H1 (cell line): ENCODE results near the gene CELF2. TPM values are rescaled to one million over a fixed set of nuclear protein-coding genes. Genes with fewer than 3 reads are reported as not detected.

ENCODE experiments used
- CTCF ChIA-PET: fragments of 300-600 bp; sonication (Branson Sonifier 250); formaldehyde crosslinking; loops from one replicate; lab custom pipeline; 2021; ENCODE audit not compliant: partially characterized antibody; lab: Charles Lee
- POLR2A ChIA-PET: fragments of 300-600 bp; sonication (Branson Sonifier 250); formaldehyde crosslinking; loops from one replicate; lab custom pipeline; 2021; ENCODE audit warnings: inconsistent platforms; ENCODE audit not compliant: partially characterized antibody; lab: Charles Lee
- DNase-seq, 2 experiments: peaks; one replicate each; pipeline versions ENCODE4 v3.0.0 to v3.0.0-alpha.2; 2010 to 2022; ENCODE audit warnings: low spot score in 2 of 2, low read depth in 1 of 2, mixed read lengths in 1 of 2
- FAIRE-seq: peaks from 2 replicates; lab custom pipeline; 2011; peaks lifted over from hg19 to GRCh38; lab: Jason Lieb, UNC
- H2AFZ ChIP-seq: 2 replicates; pipeline ENCODE4 v1.8.1; 2012; ENCODE audit warnings: low read length, inconsistent platforms
- H2AK5ac ChIP-seq: 2 replicates; pipeline ENCODE4 v1.6.1; 2013; ENCODE audit warnings: low read depth, low read length
- H2BK120ac ChIP-seq: replicated peaks from 2 replicates; pipeline ENCODE3; 2013; ENCODE audit warnings: low read depth, low read length, inconsistent platforms
- H2BK12ac ChIP-seq: 2 replicates; pipeline ENCODE4 v1.6.1; 2013; ENCODE audit warnings: low read depth, low read length
- H2BK15ac ChIP-seq: 2 replicates; pipeline ENCODE4 v1.6.1; 2013; ENCODE audit warnings: low read length
- H2BK20ac ChIP-seq: 2 replicates; pipeline ENCODE4 v1.6.1; 2013; ENCODE audit warnings: low read length
- H2BK5ac ChIP-seq: 2 replicates; pipeline ENCODE4 v1.6.1; 2013; ENCODE audit warnings: low read depth, low read length
- H3K14ac ChIP-seq: 2 replicates; pipeline ENCODE4 v1.6.1; 2013; ENCODE audit warnings: inconsistent platforms; ENCODE audit not compliant: insufficient read length
- H3K18ac ChIP-seq: 2 replicates; pipeline ENCODE4 v1.6.1; 2013; ENCODE audit warnings: low read length; ENCODE audit errors: extremely low read depth
- H3K23ac ChIP-seq: 2 replicates; pipeline ENCODE4 v1.6.1; 2013; ENCODE audit warnings: inconsistent platforms; ENCODE audit not compliant: insufficient read length
- H3K23me2 ChIP-seq: 2 replicates; pipeline ENCODE4 v1.6.1; 2013; ENCODE audit warnings: low read depth, low read length
- H3K27ac ChIP-seq: 2 replicates; pipeline ENCODE4 v1.6.1; 2011; ENCODE audit warnings: low read depth, low read length, inconsistent platforms
- H3K27me3 ChIP-seq, 4 experiments: replicated peaks in 1 of 4; 1 replicate in 1 of 4; 2 replicates in 3 of 4; pipeline versions ENCODE4 v1.6.1 to v1.8.1; 2011 to 2013; ENCODE audit warnings: low read length in 3 of 4, mild to moderate bottlenecking in 3 of 4, inconsistent platforms in 2 of 4, mixed read lengths in 2 of 4, moderate library complexity in 1 of 4; ENCODE audit not compliant: control insufficient read depth in 3 of 4, insufficient read depth in 3 of 4; ENCODE audit errors: extremely low read depth in 1 of 4
- H3K36me3 ChIP-seq, 4 experiments: 2 replicates each; pipeline versions ENCODE4 v1.6.1 to v1.8.1; 2011 to 2013; ENCODE audit warnings: mild to moderate bottlenecking in 4 of 4, low read length in 3 of 4, moderate library complexity in 2 of 4, control low read depth in 1 of 4, inconsistent platforms in 1 of 4; ENCODE audit not compliant: insufficient read depth in 4 of 4, control insufficient read depth in 2 of 4
- H3K4ac ChIP-seq: replicated peaks from 2 replicates; pipeline ENCODE3; 2013; ENCODE audit warnings: low read length, low read depth, mixed read lengths, inconsistent platforms; ENCODE audit not compliant: insufficient read length
- H3K4me1 ChIP-seq, 4 experiments: replicated peaks in 1 of 4; 1 replicate in 1 of 4; 2 replicates in 3 of 4; pipeline versions ENCODE4 v1.6.1 to v1.8.1; 2011 to 2013; ENCODE audit warnings: low read length in 3 of 4, inconsistent platforms in 2 of 4, mixed read lengths in 1 of 4; ENCODE audit not compliant: insufficient read depth in 4 of 4, control insufficient read depth in 3 of 4
- H3K4me2 ChIP-seq, 2 experiments: 2 replicates each; pipeline versions ENCODE4 v1.6.1 to v1.8.1; 2011 to 2013; ENCODE audit warnings: low read depth in 2 of 2, low read length in 2 of 2, control low read depth in 1 of 2, inconsistent platforms in 1 of 2, mild to moderate bottlenecking in 1 of 2; ENCODE audit not compliant: insufficient read depth in 1 of 2
- H3K4me3 ChIP-seq, 4 experiments: fragments of 200-600, 300-600 bp in 1 of 4; sonication (generic), shearing (Covaris generic), sonication (Bioruptor Twin) in 1 of 4; 2 replicates each; pipeline versions ENCODE4 v1.5.1 to v1.8.1; 2011 to 2016; ENCODE audit warnings: low read length in 4 of 4, low read depth in 3 of 4, control low read depth in 2 of 4, inconsistent platforms in 2 of 4, mild to moderate bottlenecking in 2 of 4, mixed read lengths in 1 of 4, moderate library complexity in 1 of 4; ENCODE audit not compliant: insufficient read depth in 2 of 4; ENCODE audit errors: extremely low read depth in 1 of 4
- H3K56ac ChIP-seq: replicated peaks from 2 replicates; pipeline ENCODE3; 2013; ENCODE audit warnings: low read depth, mild to moderate bottlenecking, mixed read lengths, low read length, inconsistent platforms; ENCODE audit not compliant: insufficient read length
- H3K79me1 ChIP-seq: 2 replicates; pipeline ENCODE4 v1.6.1; 2013; ENCODE audit warnings: low read depth, low read length, control low read depth
- H3K79me2 ChIP-seq, 2 experiments: 2 replicates each; pipeline versions ENCODE4 v1.6.1 to v1.8.1; 2012 to 2013; ENCODE audit warnings: low read length in 2 of 2, mild to moderate bottlenecking in 2 of 2, inconsistent platforms in 1 of 2; ENCODE audit not compliant: insufficient read depth in 2 of 2, control insufficient read depth in 1 of 2
- H3K9ac ChIP-seq, 4 experiments: replicated peaks in 1 of 4; 1 replicate in 1 of 4; 2 replicates in 3 of 4; pipeline versions ENCODE4 v1.6.1 to v1.8.1; 2011 to 2013; ENCODE audit warnings: low read depth in 3 of 4, low read length in 3 of 4, control low read depth in 2 of 4, mild to moderate bottlenecking in 2 of 4, moderate library complexity in 2 of 4, inconsistent platforms in 1 of 4; ENCODE audit errors: extremely low read depth in 1 of 4
- H3K9me3 ChIP-seq, 2 experiments: 2 replicates each; pipeline versions ENCODE4 v1.6.1 to v1.8.1; 2012 to 2013; ENCODE audit warnings: mild to moderate bottlenecking in 2 of 2, moderate library complexity in 2 of 2, control low read depth in 1 of 2, inconsistent platforms in 1 of 2, low read depth in 1 of 2, low read length in 1 of 2, mixed read lengths in 1 of 2; ENCODE audit not compliant: insufficient read depth in 2 of 2
- H4K20me1 ChIP-seq, 2 experiments: replicated peaks in 1 of 2; 2 replicates each; pipeline versions ENCODE3 to v1.8.1; 2011 to 2013; ENCODE audit warnings: inconsistent platforms in 2 of 2, low read length in 2 of 2, mild to moderate bottlenecking in 1 of 2; ENCODE audit not compliant: insufficient read depth in 2 of 2, control insufficient read depth in 1 of 2
- H4K5ac ChIP-seq: 2 replicates; pipeline ENCODE4 v1.6.1; 2013; ENCODE audit warnings: low read length, low read depth, mixed read lengths, inconsistent platforms; ENCODE audit not compliant: insufficient read length
- H4K8ac ChIP-seq: 2 replicates; pipeline ENCODE4 v1.8.0; 2013; ENCODE audit warnings: mild to moderate bottlenecking, moderate library complexity, low read length, inconsistent platforms; ENCODE audit not compliant: insufficient read depth; ENCODE audit errors: extremely low read depth
- H4K91ac ChIP-seq: replicated peaks from 2 replicates; pipeline ENCODE3; 2013; ENCODE audit warnings: low read length, mixed read lengths, inconsistent platforms; ENCODE audit not compliant: insufficient read length
- GABPA ChIP-seq: IDR thresholded peaks from 2 replicates; pipeline ENCODE4 v1.6.1; 2011; ENCODE audit warnings: mild to moderate bottlenecking, low read length, moderate library complexity, borderline replicate concordance; ENCODE audit not compliant: insufficient read depth
- KDM5A ChIP-seq: fragments of 200-600 bp; IDR thresholded peaks from 2 replicates; pipeline ENCODE4 v1.7.1; 2012; ENCODE audit warnings: mild to moderate bottlenecking, low read length, inconsistent platforms, mixed read lengths
- SAP30 ChIP-seq: fragments of 300-600 bp; sonication (generic); IDR thresholded peaks from 2 replicates; pipeline ENCODE4 v1.7.1; 2012; ENCODE audit warnings: low read length, moderate library complexity, mild to moderate bottlenecking, inconsistent platforms; ENCODE audit not compliant: insufficient read depth, insufficient replicate concordance
- SP4 ChIP-seq: IDR thresholded peaks from 2 replicates; pipeline ENCODE4 v1.6.1; 2012; ENCODE audit warnings: low read length, inconsistent platforms
- WGBS, 2 experiments: shearing (Covaris generic) in 1 of 2; methylation state at CpG; one replicate each; pipeline versions ENCODE4 v1.1.6 to v1.1.7; 2013 to 2015; ENCODE audit warnings: low lambda C conversion rate in 2 of 2, mixed read lengths in 2 of 2, inconsistent platforms in 1 of 2, low coverage in 1 of 2, missing lambda C conversion rate in 1 of 2; ENCODE audit not compliant: insufficient replicate concordance in 2 of 2, insufficient coverage in 1 of 2, insufficient read length in 1 of 2; ENCODE audit errors: extremely low coverage in 1 of 2, missing lambda C conversion rate in 1 of 2; 5-methylcytosine and 5-hydroxymethylcytosine counted together
- polyA plus RNA-seq, 7 experiments: library from polyadenylated mRNA; depleted of rRNA in 3 of 7; stranded (reverse) in 5 of 7; unstranded in 2 of 7; fragments of >200 nt in 5 of 7; fragments of 200-250 nt in 2 of 7; gene quantifications; 1 replicate in 5 of 7; 2 replicates in 1 of 7; 4 replicates in 1 of 7; pipeline versions ENCODE4 v1.2.1 to v1.2.3, GENCODE V29; 2011 to 2013; ENCODE audit warnings: missing spikeins in 2 of 7, mixed read lengths in 2 of 7
- total RNA-seq: library from RNA; stranded (reverse); fragmentation: NEBNext Ultra II Directional; extraction: Animal tissue kit (Norgen Biotek cat#: 25700); gene quantifications from 2 replicates; pipeline ENCODE4 v1.2.1, GENCODE V29; 2021

The CELF2 gene
- total and polyA plus RNA-seq, 2 of the 8 experiments (the other 6 are each of a cell fraction or from before 2014, with no cell fraction given), result 18.3 to 22.7 TPM

DNA sequence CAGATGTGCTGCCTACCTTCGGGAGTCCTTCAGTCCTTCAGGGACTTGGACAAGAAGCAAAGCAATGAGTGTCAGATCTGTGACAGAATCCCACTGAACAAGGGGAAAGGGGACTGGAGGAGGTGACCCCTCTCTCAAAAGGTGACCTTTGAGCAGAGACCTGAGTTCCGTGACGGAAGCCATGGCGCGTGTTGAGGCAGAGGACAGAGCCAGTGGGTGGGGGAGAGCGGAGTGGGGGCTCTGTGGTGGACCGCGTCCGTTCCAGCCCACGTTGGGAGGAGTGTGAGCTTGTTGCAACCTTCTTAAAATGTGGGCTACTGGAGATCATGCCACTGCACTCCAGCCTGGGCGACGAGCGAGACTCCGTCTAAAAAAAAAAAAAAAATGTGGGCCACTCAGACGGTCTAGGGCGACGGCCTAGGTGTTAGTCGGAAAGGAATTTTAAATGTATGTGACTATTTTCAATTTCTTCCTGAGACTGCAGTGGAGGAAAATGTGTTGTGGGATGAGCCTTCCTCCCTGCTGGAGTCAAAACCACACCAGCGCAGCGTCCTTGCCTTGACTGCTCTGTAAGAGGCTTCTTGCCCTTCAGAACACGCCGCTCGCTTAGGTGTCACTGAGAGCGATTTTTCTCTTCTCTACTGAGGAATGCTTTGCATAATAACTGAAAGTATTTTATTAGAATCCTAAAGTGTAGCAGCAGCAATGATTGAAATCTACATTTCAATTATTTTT, 272.7 kb downstream of the CELF2 start:
- Histone ChIP-seq H3K14ac (no peak overlapping the region), H3K27me3 (no peaks in the 10 kb centered on the region), H3K79me1 (no peaks in the 10 kb centered on the region), H3K79me2 (no peaks in the 10 kb centered on the region), H2BK120ac (no peak overlapping the region), H3K4me3 (no peak overlapping the region), H4K8ac (no peak overlapping the region), H4K5ac (no peak overlapping the region), H3K23me2 (no peaks in the 10 kb centered on the region), H3K4me1 (peaks cover 0 to 3% (median 1%) of the 10 kb centered on the region in 4 experiments; a peak in 2 of 7 replicates), H3K36me3 (no peaks in the 10 kb centered on the region; a peak in 2 of 8 replicates), H3K9me3 (no peaks in the 10 kb centered on the region), H3K18ac (no peak overlapping the region), H2BK12ac (no peak overlapping the region), H3K4ac (no peak overlapping the region), H3K4me2 (no peak overlapping the region), H3K56ac (no peak overlapping the region), H2BK5ac (no peak overlapping the region; the same call in 1 of the 2 replicates), H2AFZ (no peak overlapping the region), H4K20me1 (no peaks in the 10 kb centered on the region), H3K27ac (no peak overlapping the region), H4K91ac (peak overlapping the region; percentile 31), H3K9ac (no peak overlapping the region), H3K23ac (no peak overlapping the region), H2AK5ac (no peak overlapping the region), H2BK15ac (no peak overlapping the region), H2BK20ac (no peak overlapping the region)
- ChIA-PET POLR2A (no interaction called here), CTCF (interaction anchor here (0.9 kb wide), 1 partner anchor 20 kb away, joined by 3 read pairs; no protein-coding TSS in a partner anchor)
- no peak for FAIRE-seq
- WGBS, 2 experiments, result 92% methylated on average over 24 of the region's 24 CpGs; no CpG with 5 or more reads in 1 of the 2 experiments
- peak in 1 of 2 experiments; percentile 29 for DNase-seq
- TF ChIP-seq SP4, result no peak
- TF ChIP-seq SAP30, result no peak
- no peak for TF ChIP-seq KDM5A
- no peak for TF ChIP-seq GABPA
